Stimulated activated CD4-positive, alpha-beta T cell treated with anti-CD3 and anti-CD28 coated beads, Interleukin-15, amount 100 ng/mL, for 1 hour (primary cell): Measurements from ENCODE around the gene BLMH.

Source experiments
- DNase-seq, 2 donors: peaks; one replicate each; pipeline ENCODE4 v3.0.0-alpha.2; 2020; ENCODE audit warnings: low read depth in 1 of 2, low spot score in 1 of 2

BLMH gene

DNA sequence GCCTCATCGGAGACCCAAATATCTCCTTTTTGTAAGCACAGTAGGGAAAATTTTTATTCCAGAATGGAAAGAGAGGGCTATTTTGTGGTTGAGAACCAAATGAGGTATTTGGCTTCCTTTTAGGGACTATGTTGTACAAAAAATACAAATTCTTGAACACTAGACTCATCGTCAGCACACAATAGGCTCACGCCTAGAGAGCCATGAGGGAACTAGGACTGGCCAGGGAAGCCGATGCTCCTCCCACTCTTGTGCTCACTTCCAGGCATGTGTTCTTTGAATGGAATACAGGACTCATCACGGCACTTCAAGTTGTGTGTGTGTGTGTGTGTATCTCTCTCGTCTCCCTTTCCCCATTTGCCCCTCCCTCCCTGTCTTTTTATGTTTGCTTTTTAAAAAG, 17.8 kb upstream of the BLMH start:
- DNase-seq = no peak

DNA sequence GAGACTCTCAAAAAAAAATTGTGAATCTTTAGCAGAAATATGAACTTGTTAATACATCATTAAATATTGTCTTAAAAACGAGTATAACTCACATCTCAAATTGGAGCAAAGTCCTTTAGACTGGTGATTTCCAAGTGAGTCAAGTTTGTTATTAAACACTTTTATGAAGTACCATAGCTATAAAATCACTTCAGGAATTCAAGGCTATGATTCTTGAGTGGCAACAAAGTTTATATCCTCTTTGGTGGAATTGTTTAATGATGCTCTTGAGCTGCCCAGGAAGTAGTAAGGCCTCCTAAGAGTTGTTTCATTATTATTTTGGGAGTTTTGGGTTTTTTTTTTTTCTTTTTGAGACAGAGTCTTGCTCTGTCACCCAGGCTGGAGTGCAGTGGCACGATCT, 16.7 kb upstream of the BLMH start:
- no peak for DNase-seq

DNA sequence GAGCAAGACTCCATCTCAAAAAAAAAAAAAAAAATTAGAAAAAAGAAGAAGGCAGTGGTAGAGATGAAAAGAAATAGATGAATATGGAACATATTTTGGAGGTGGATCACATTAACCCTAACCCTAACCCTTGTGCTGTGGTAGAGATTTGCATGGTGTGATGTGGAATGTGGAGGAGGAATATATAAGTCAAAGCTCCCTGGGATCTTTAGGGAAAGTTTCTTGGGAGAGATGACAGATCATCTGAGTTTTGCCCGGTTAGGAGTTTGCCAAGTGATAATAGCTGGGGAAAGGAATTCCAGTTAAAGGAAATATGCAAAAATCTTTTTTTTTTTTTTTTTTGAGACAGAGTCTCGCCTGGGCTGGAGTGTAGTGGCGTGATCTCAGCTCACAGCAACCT, 13.0 kb upstream of the BLMH start:
- DNase-seq = no peak

DNA sequence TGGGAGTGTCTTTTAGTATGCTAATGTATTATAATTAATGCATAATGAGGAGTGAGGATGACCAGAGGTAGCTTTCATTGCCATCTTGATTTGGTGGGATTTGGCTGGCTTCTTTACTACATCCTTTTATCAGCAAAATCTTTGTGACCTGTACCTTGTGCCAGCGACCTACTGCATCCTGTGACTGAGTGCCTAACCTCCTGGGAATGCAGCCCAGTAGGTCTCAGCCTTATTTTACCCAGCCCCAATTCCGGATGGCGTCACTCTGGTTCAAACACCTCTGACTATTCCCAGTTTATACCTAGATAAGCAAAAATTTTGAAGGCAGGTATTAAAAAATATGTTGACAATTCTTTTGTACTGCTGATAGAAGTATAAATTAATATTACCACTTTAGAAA, 10.5 kb upstream of the BLMH start:
- DNase-seq = no peak

DNA sequence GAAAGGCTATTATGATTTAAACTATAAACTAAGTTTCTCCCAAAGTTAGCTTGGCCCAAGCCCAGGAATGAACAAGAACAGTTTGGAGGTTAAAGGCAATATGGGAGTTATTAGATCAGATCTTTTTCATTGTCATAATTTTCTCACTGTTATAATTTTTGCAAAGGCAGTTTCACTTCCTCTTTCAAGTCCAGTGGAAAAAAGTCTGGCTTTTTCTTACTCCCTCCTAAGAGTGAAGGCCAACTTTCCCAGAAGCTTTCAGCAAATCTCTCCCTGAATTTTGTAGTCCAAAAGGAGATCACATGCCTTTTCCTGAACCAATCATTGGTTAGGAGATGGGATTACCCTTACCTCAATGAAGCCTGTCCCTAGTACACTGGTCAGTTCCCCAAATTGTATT, 9.1 kb upstream of the BLMH start:
- no peak for DNase-seq

DNA sequence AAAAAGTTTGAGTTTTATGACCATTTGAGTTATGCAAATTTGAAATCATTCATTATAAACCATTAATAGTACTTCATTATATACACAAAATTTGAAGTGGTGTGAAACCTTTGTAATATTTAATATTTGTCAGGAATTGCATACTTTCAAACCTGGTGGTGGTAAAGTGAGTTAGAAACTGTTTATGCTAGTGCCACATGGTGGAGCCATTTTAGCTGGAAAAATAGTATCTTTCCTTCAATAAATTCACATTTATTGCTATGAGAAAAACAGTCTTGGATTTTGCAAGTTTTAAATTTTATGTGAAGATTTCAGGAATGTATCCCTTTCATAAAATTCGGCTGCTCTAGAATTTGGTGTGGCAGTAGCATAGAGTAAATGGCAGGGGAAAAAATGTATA, 7.3 kb upstream of the BLMH start:
- no peak for DNase-seq

DNA sequence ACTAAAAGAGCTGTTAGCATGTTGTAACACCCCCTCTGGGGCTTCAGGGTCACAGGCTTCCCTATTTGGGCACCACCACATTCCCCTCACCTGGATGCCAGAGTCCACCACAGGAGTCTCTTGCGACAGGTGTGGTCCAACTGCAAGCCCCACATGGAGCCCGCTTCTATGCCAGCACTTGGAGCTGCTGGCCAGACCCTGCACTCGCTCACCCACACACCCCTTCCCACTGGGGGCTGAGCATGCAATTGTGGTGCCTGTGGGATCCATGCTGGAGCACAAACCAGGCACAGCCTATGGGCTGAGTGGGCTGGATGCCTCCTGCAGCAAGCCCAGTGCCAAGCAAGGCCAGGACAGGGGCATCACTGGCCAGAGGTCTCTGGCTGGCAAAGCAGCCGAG, 6.0 kb upstream of the BLMH start:
- DNase-seq = no peak

DNA sequence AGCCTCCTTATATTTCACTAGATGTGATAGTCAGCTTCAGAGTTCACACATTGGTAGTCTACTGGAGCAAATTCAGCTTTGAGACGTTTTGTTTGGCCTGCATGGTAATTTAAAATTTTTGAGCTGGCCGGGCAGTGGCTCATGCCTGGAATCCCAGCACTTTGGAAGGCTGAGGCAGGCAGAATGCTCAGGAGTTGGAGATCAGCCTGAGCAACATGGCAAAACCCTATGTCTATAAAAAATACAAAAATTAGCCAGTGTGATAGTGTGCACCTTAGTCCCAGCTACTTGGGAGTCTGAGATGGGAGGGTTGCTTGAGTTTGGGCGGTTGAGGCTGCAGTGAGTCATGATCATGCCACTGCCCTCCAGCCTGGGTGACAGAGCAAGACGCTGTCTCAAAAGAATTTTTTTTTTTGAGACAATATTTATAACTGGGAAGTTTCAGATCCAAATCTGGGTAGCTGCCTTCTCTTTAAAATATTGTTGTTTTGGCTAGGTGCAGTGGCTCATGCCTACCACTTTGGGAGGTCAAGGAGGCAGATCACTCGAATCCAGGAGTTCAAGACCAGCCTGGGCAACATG, 4.8 kb upstream of the BLMH start:
- DNase-seq = no peak

DNA sequence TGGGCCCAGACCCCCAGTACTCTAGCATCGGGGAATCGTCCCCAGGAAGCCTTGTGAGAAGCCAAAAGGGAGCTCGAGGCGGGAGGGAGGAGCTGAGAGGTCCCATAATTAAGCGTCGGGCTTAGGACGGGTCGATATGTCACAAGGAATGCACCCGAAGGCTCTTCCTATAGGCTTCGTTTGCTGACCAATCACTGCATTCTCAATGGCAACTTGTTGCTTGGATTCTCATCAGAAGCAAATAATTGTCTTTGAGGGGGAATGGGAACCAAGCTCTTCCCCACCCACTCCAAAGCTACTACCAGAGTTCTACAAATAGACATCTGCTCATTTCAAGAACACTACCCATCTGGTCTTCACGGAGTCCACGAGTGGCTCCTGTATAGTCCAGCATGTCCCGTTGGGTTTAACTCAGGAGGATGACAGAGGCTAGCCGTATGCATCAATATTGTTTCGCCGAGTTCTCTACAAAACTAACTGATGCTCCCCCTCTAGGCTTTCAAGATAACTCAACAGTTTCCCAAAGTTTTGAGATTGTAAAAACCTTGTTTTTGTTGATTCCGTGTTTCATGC, 628 bp upstream of the BLMH start:
- DNase-seq = no peak

DNA sequence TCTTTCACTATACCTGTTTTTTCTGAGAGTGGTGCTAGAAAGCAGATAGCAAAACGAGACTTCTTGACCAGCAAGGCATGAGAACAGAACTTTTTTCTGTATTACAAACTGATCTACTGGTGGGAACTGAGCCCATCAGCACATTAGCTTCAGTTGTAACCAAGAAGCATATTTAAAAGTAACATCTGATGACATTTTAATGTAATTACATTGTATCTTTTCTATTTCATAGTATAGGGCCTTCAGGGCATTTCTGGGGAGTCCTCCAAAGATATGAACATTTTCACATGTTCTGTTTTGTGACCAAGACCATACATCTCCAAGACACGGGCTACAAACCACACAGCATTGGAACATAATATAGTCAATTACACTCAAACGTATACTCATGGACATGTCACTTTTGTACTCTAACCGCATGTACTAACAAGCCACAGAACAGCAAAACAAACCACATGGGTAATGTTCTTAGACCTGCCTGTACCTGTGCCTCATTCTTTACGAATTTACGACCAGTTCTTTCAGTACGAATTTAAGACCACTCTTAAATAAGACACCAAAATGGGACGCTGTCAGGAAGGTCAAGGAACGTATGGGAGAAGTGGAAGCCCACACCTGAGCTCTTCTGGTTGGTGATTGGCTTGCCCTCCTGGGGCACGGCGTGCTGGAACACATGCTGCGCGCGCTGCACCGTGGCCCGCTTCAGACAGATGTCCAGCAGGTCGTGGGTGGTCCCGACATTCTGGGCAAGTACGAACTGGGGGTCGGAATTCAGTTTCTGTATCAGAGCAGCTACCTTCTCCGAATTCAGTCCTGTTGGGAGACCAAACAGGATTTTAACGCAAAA, 825 bp downstream of the BLMH start:
- DNase-seq = peak in 1 of 2 donors; percentile 8

DNA sequence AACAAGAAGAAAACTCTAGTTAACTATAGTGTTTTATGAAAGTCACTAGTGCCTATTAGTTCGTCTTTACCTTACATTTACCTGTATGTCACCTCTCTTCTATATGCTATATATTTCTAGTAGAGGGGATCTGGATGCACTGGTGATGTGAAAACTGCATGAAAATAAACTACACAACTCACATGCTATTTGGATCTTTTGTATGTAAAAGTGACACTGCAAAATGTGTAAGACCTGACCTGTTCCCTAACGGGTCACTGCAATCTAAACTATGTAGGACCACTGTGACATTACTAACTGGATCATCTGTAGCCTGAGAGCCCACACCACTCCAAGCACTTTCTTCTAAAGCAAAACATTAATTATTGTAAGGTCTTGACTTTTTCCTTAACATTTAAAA, 1.7 kb downstream of the BLMH start:
- no peak for DNase-seq

DNA sequence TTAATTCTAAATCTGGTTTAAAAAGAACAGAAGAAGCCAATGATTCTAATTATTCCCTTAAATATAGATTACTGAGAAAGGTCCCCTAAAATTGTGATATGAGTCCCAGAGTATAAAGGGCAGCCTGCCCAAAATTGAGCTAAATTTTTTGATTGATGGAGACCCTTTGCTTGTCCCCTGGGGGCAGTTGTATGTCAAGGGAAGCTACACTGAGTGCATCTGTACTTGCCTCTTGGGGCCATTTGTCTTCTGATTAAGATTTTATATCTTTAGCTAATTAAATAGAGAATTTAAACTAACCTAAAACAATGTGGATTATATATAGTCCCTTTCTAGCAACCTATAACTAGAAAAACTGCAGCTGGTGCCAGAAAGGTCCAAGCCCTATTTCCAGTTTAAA, 12.6 kb downstream of the BLMH start:
- DNase-seq = no peak

DNA sequence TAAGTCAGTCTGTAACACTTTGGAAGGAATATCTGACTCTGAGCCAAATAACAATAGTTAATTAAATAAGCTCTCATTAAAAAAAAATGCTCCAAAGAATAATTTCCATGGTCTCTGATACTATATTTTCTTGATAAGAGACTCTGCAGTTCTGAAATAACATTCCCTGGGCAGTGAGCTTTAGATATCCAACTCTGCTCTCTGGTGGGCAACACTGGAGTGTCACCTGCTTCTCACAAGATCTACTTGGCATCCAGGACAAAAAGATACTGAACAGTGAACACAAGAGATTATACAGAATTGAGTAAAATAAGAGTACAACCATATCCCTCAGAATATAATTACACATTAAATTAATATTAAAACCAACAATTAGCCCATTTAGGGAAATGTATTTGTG, 13.7 kb downstream of the BLMH start:
- no peak for DNase-seq

DNA sequence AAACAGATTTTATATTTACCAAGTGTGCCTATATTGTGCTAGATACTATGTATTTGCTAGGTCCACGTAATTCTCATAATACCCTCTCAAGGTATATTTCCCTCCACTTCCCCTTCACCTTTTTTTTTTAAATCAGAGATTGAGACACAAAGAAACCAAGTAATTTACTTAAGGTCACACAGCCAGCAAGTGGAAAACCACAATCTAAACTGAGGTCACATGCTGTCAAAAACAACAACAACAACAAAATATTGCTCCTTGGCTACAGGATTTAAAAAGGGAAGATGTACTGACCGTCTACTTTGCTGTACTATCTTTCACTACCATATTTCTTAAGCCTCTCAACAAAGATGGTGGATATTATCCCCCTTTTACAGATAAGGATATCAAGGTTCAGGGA, 15.8 kb downstream of the BLMH start:
- no peak for DNase-seq

DNA sequence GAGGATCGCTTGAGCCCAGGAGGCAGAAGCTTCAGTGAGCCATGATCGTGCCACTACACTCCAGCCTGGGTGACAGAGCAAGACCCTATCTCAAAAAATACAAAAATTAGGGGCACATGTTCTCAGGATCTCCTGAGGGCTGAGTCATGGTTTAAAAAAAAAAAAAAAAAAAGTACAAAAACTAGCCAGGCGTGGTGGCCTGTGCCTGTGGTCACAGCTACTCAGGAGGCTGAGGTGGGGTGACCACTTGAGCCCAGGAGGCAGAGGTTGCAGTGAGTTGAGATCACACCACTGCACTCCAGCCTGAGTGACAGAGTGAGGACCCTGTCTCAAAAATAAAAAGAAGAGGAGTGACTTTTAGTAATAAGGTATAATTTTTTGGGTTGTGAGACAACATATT, 16.9 kb downstream of the BLMH start:
- DNase-seq = no peak

DNA sequence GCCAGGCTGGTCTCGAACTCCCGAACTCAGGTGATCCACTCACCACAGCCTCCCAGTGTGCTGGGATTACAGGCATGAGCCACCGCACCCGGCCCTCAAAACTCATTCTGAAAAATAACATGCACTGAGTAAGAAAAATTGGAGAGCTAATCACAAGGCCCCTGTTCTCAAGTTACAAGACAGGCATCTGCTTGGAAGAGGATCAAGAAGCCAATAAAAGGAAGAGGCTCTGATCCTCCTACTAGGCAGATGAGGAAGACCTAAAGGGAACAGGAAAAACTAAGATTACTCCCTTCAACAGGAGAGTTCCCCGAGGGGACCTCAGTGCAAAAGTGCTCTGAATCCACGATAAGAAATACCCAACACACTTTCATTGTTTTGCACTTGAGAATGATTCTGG, 18.4 kb downstream of the BLMH start:
- no peak for DNase-seq

DNA sequence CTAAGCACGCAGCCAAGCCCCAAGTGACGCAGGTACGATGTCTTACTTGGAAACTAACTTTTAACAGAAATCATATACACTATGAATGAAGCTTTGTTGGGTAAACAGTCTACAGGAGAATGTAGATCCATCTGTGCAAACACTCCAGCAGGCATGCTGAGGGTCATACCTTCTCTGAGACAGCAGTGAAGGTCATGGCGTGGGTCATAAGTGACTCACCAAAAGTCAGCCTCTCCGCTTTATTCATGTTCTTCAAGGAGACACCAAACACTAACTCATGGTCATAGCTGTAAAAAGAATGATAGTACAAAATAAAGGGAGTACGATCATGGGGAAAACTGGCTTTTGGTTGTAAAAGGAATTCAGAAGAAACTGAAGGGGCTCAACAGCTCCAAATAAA, 20.6 kb downstream of the BLMH start:
- DNase-seq = no peak

DNA sequence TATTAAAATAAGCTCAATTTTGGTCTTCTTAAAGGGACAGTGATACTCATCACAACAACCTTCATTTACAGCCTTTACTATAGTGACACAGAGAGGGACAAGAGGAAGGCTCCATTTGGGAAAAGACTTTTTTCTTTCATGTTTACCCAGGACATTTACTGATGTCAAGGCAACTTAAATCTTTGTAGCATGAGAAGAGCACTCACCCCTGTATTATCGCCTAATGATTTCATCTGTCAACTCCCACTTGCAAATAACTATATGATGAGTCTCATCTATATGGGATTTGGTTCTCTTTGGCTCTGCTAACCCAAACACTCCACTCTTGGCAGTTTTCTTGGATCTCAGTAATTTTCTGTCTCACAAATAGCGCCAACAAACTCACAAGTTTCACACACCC, 24.1 kb downstream of the BLMH start:
- no peak for DNase-seq

DNA sequence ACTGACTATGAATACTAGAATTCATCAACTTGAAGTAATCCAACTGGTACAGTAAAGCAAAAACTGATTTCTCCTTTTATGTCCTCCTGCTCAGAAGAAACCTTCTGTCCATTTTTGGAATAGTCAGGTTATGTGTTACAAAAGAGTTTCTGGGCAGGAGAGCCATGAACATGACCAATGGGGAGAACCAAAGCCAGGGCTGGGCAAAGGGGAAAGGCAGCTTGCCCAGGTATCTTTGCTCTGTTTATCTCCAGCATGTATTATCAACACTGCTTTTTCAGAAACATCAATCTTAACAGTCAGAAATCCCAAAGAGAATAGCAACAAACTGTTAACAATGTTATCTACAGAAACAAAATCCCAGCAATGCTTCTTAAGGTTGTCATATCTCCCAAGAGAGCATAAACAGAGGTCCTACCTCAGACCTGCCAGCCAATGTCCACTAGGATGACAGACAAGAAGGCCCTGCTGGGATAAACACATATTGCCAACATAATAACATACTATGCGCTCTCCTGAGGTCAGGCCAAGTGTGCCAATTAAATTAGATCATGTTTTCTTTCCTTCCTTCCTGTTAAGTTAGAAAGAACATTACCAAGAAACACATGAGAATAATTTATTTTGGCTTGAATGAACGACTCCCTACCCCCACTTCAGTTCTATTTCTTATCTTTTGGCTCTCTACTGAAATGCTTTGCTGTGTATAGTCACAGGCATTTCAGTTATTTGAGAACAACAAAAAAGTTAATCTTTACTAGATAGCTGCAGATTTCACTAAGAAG, 28.0 kb downstream of the BLMH start:
- DNase-seq = no peak

DNA sequence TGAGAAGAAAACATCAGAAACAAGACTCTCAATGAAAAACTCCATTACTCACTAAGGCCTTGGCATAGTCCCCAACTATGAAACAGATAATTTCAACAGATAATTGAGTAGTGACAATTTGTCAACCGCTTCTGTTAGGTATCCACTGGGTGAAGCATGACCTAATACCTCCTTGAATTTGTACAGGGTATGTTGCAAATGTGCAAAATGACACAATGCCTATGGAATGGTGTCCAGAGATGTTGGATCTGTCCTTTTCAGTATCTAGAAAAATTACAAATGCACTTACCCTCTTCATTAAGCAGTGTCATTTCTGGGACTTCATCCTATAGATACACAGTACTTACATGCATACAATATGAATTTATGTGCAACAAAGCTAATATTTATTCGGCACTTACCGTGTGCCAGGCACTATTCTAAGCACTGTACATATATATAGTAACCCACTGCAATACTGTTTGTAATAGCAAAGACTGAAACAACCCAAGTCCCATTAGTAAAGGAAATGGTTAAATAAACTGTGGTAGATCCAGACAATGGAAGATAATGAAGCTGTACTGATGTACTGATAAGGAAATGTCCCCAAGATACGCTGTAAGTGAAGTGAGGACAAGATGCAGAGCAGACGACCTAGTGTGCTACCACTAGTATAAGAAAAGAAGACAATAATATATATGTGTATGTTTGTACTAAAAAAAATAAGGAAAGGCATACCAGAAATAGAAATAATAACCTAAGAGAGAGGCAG, 34.8 kb downstream of the BLMH start:
- DNase-seq = no peak

DNA sequence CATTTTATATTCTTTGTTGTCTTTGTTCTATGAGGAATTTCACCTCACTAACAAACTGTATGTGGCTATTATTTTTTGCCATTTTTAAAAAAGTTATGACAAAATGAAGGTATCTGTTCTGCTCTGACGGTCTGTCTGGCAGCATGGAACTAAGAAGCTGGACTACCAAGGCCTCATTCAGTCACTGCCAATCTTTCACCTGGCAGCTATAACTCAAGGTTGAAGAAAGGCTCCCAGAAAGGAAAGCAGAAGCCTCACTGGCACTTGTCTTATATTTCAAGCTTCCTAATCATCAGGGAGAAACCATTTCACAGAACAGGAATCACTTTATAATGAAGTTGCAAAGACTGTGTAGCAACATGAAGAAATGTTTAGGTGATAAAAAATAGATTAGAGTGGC, 37.6 kb downstream of the BLMH start:
- no peak for DNase-seq
